Measurements from ENCODE around the gene C1QC. TPM values are rescaled to one million over a fixed set of nuclear protein-coding genes. Genes with fewer than 3 reads are reported as not detected.

The C1QC gene
- total RNA-seq, 1 donor from 2014 or later = not detected

- H3K9me3 Mint-ChIP-seq (ENCODE audit: low read depth) = no peaks in the 10 kb centered on the region
- no peak for DNase-seq (ENCODE audit: low spot score, unreplicated experiment)
- H3K36me3 Mint-ChIP-seq (ENCODE audit: insufficient read depth) = no peaks in the 10 kb centered on the region
- TF ChIP-seq, protein P1, sequence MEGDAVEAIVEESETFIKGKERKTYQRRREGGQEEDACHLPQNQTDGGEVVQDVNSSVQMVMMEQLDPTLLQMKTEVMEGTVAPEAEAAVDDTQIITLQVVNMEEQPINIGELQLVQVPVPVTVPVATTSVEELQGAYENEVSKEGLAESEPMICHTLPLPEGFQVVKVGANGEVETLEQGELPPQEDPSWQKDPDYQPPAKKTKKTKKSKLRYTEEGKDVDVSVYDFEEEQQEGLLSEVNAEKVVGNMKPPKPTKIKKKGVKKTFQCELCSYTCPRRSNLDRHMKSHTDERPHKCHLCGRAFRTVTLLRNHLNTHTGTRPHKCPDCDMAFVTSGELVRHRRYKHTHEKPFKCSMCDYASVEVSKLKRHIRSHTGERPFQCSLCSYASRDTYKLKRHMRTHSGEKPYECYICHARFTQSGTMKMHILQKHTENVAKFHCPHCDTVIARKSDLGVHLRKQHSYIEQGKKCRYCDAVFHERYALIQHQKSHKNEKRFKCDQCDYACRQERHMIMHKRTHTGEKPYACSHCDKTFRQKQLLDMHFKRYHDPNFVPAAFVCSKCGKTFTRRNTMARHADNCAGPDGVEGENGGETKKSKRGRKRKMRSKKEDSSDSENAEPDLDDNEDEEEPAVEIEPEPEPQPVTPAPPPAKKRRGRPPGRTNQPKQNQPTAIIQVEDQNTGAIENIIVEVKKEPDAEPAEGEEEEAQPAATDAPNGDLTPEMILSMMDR (IDR thresholded peaks at IDR 0.05; ENCODE audit: unreplicated experiment) = no peak
- peaks cover 6% of the 10 kb centered on the region for H3K4me1 Mint-ChIP-seq (ENCODE audit: low read depth)
- no peak overlapping the region for H3K27ac Mint-ChIP-seq
- no peak overlapping the region for H3K4me3 Mint-ChIP-seq (ENCODE audit: low read depth)
- H3K27me3 Mint-ChIP-seq = peaks cover 26% of the 10 kb centered on the region
Measured at GRCh38 chr1:22635436-22635835, 8.0 kb upstream of the C1QC start.

DNA sequence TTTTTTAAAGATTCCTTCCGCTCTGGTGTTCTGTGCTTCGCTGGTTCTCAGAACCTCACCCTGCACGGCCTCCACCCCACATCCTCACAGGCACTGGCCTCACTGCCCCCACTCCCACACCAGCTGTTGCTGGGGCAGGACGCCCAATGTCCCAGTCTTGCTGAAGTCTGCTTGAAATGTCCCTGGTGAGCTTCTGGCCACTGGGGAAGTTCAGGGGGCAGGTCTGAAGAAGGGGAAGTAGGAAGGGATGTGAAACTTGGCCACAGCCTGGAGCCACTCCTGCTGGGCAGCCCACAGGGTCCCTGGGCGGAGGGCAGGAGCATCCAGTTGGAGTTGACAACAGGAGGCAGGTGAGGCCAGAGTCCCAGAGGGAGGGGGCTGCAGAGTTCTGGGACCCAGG, 7.1 kb upstream of the C1QC start, which contains the start of gene C1QA:
TSS of gene C1QA (plus strand) at position 276 of the 400 bp plus-strand sequence. CDS start 989 bp downstream, outside the sequence.
- no peak within 1 kb of the TSS for H3K27ac Mint-ChIP-seq
- no peaks in the 10 kb centered on the region for H3K36me3 Mint-ChIP-seq (ENCODE audit: insufficient read depth)

GRCh38 chr1:22636927-22637326, 6.5 kb upstream of the C1QC start:
- H3K27ac Mint-ChIP-seq = no peak overlapping the region
- H3K4me3 Mint-ChIP-seq (ENCODE audit: low read depth) = no peak overlapping the region
- no peaks in the 10 kb centered on the region for H3K9me3 Mint-ChIP-seq (ENCODE audit: low read depth)
- peaks cover 22% of the 10 kb centered on the region for H3K27me3 Mint-ChIP-seq
- TF ChIP-seq, protein P1 (IDR thresholded peaks at IDR 0.05; ENCODE audit: unreplicated experiment) = no peak
- H3K4me1 Mint-ChIP-seq (ENCODE audit: low read depth) = peaks cover 6% of the 10 kb centered on the region
- H3K36me3 Mint-ChIP-seq (ENCODE audit: insufficient read depth) = no peaks in the 10 kb centered on the region
- DNase-seq (ENCODE audit: low spot score, unreplicated experiment) = no peak

More for the DNA sequence above, 7.1 kb upstream of the C1QC start, which contains the start of gene C1QA:
- DNase-seq (ENCODE audit: low spot score, unreplicated experiment) = no peak
- Mint-ChIP-seq H3K4me1 (ENCODE audit: low read depth) (peaks cover 6% of the 10 kb centered on the region), H3K9me3 (ENCODE audit: low read depth) (no peaks in the 10 kb centered on the region), H3K4me3 (ENCODE audit: low read depth) (no peak within 1 kb of the TSS), H3K27me3 (peaks cover 25% of the 10 kb centered on the region)
- TF ChIP-seq, protein P1 (IDR thresholded peaks at IDR 0.05; ENCODE audit: unreplicated experiment) = no peak

- Mint-ChIP-seq H3K27ac (no peak overlapping the region), H3K9me3 (ENCODE audit: low read depth) (no peaks in the 10 kb centered on the region), H3K4me3 (ENCODE audit: low read depth) (no peak overlapping the region), H3K36me3 (ENCODE audit: insufficient read depth) (no peaks in the 10 kb centered on the region), H3K4me1 (ENCODE audit: low read depth) (peaks cover 6% of the 10 kb centered on the region), H3K27me3 (peaks cover 22% of the 10 kb centered on the region)
- DNase-seq (ENCODE audit: low spot score, unreplicated experiment) = no peak
- TF ChIP-seq, protein P1 (IDR thresholded peaks at IDR 0.05; ENCODE audit: unreplicated experiment) = no peak
Measured at GRCh38 chr1:22637907-22638445, 5.5 kb upstream of the C1QC start.

- TF ChIP-seq, protein P1 (IDR thresholded peaks at IDR 0.05; ENCODE audit: unreplicated experiment) = no peak
- Mint-ChIP-seq H3K4me1 (ENCODE audit: low read depth) (peaks cover 6% of the 10 kb centered on the region), H3K4me3 (ENCODE audit: low read depth) (no peak overlapping the region), H3K9me3 (ENCODE audit: low read depth) (no peaks in the 10 kb centered on the region), H3K27me3 (peaks cover 19% of the 10 kb centered on the region), H3K36me3 (ENCODE audit: insufficient read depth) (no peaks in the 10 kb centered on the region), H3K27ac (no peak overlapping the region)
- no peak for DNase-seq (ENCODE audit: low spot score, unreplicated experiment)
Measured at GRCh38 chr1:22638476-22639234, 4.8 kb upstream of the C1QC start.
